Measurements from ENCODE around the gene GBX1.

Gene GBX1

DNA sequence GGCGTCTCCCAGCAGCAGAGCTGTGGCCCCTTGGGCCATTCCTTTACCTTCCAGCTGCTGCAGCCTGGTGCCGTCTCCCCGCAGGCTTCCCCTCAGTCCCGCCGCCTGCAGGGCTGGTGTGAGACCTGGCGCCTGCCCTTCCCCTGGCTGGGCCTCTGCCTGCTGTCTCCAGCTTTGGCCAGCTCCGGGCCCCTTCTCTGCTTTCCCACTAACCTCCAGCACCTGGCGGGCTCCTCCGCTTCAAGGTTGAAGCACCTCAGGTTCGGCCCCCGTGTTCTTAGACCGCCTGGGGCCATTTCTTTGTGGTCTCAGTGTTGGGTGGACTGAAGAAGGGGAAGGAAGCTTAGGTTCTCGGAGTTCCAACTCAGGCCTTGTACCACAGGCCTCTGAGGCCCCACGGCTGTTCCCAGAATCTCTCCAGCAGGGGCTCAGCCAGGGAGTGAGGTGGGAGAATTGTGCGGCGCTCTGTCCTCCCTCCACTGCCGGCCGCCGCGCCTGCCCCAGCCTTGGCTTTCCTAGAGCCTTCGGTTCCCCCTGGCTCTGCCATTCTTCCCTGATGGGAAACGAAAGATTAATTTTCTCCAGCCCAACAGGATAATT is 30.3 kb downstream of the GBX1 start:
- no peak overlapping the region for H3K4me3 ChIP-seq (ENCODE audit: low read depth, low read length)
- TF ChIP-seq POLR2A (IDR thresholded peaks at IDR 0.05; ENCODE audit: extremely low read depth, insufficient read length) (no peak), MYC (IDR thresholded peaks at IDR 0.05; ENCODE audit: low read depth, low read length) (no peak), CTCF (IDR thresholded peaks at IDR 0.05; ENCODE audit: low read depth, low read length) (no peak)
- TF ChIP-seq, protein P1, sequence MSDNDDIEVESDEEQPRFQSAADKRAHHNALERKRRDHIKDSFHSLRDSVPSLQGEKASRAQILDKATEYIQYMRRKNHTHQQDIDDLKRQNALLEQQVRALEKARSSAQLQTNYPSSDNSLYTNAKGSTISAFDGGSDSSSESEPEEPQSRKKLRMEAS (IDR thresholded peaks at IDR 0.05; ENCODE audit: low read depth, low read length): no peak
- DNase-seq (ENCODE audit: low read depth): no peak

GRCh38 chr7:151135866-151136843 is 31.3 kb downstream of the GBX1 start:
- DNase-seq (ENCODE audit: low read depth): no peak
- TF ChIP-seq, protein P1 (IDR thresholded peaks at IDR 0.05; ENCODE audit: low read depth, low read length): no peak
- TF ChIP-seq POLR2A (IDR thresholded peaks at IDR 0.05; ENCODE audit: extremely low read depth, insufficient read length): no peak
- no peak for TF ChIP-seq MYC (IDR thresholded peaks at IDR 0.05; ENCODE audit: low read depth, low read length)
- no peak for TF ChIP-seq CTCF (IDR thresholded peaks at IDR 0.05; ENCODE audit: low read depth, low read length)
- H3K4me3 ChIP-seq (ENCODE audit: low read depth, low read length): no peak overlapping the region

GRCh38 chr7:151135525-151135845 is 32.0 kb downstream of the GBX1 start:
- TF ChIP-seq POLR2A (IDR thresholded peaks at IDR 0.05; ENCODE audit: extremely low read depth, insufficient read length): no peak
- no peak for TF ChIP-seq MYC (IDR thresholded peaks at IDR 0.05; ENCODE audit: low read depth, low read length)
- TF ChIP-seq CTCF (IDR thresholded peaks at IDR 0.05; ENCODE audit: low read depth, low read length): no peak
- TF ChIP-seq, protein P1 (IDR thresholded peaks at IDR 0.05; ENCODE audit: low read depth, low read length): no peak
- no peak for DNase-seq (ENCODE audit: low read depth)
- H3K4me3 ChIP-seq (ENCODE audit: low read depth, low read length): no peak overlapping the region

DNA sequence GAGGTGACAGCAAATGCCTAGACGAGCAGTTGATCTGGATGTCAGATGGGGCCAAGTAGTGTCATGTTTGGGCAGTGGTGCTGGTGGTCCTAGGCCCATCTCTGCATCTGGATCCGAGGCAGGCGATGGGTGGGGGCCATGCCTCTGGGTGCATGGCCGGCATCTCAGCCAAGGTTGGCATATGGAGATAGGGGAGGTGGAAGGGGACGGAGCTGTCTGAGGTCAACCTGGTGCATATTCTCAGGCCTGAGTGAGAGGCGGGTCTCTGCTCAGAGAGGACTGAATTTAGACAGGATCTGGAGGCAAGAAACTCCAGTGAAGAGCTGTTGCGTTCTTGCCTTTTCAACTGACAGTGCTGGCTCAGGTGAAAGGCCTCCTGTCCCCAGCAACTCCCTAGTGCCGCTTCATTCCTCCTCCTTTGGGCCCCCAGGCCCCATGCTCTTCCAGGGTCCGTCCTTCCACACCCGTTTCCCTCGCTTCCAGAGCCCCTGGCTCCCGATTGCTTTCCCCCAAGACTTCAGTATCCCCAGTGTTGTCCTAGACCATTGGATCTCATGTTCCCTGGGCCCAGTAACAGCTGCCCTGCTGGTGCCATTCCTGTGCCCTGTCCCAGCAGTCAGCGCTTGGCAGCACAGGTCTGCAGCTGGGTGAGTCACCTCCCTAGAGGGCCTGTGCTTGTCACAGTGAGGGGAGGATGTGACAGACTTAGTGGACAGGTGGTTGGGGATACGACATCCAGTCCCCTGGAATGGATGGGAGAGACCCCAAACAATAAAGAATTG is 32.6 kb downstream of the GBX1 start:
- TF ChIP-seq POLR2A (IDR thresholded peaks at IDR 0.05; ENCODE audit: extremely low read depth, insufficient read length): no peak
- no peak for TF ChIP-seq MYC (IDR thresholded peaks at IDR 0.05; ENCODE audit: low read depth, low read length)
- TF ChIP-seq, protein P1 (IDR thresholded peaks at IDR 0.05; ENCODE audit: low read depth, low read length): no peak
- no peak for TF ChIP-seq CTCF (IDR thresholded peaks at IDR 0.05; ENCODE audit: low read depth, low read length)
- H3K4me3 ChIP-seq (ENCODE audit: low read depth, low read length): no peak overlapping the region
- no peak for DNase-seq (ENCODE audit: low read depth)

DNA sequence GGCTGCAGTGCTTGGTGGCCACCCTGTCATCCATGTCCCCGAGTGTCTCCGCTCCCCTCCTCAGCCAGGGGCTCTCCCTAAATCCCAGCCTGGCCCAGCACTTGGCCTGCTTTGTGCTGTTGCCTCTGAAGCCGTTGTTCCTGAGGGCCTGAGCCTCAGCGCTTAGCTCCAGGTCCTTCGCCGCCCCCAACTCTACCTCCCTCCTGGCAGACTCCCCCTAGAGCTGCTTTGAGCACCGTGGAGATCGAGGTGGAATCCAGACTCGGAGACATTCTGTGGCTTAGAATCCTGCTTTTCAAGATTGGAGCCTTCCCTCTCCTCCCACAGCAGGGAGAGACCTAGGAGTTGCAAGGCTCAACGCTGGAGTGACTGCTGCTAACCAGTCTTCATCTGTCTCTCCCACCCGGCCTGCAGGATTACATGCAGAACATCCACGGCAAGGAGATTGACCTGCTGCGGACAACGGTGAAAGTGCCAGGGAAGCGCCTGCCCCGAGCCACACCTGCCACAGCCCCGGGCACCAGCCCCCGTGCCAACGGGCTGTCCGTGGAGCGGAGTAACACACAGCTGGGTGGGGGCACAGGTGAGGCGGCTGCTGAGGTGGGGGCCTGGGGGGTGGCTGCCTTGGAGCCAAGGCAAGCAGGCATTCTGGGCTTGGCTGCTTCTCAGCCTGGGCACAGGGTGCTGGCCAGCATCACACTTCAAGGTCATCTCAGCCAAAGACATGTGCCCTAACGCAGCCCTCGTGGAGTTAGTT is 33.3 kb downstream of the GBX1 start:
- TF ChIP-seq, protein P1 (IDR thresholded peaks at IDR 0.05; ENCODE audit: low read depth, low read length): no peak
- TF ChIP-seq MYC (IDR thresholded peaks at IDR 0.05; ENCODE audit: low read depth, low read length): no peak
- TF ChIP-seq POLR2A (IDR thresholded peaks at IDR 0.05; ENCODE audit: extremely low read depth, insufficient read length): no peak
- no peak for TF ChIP-seq CTCF (IDR thresholded peaks at IDR 0.05; ENCODE audit: low read depth, low read length)
- H3K4me3 ChIP-seq (ENCODE audit: low read depth, low read length): no peak overlapping the region
- no peak for DNase-seq (ENCODE audit: low read depth)
